C4-2B (cell line): Measurements from ENCODE around the gene C3.

Experiments
- CTCF ChIP-seq: fragments of 450-650 bp; conservative IDR thresholded peaks from 2 replicates; pipeline ENCODE4 v1.5.1; 2017; ENCODE audit warnings: mild to moderate bottlenecking
- ZFX ChIP-seq: fragments of 450-650 bp; IDR thresholded peaks from 2 replicates; pipeline ENCODE4 v1.6.1; 2017

- TF ChIP-seq CTCF (no peak), ZFX (no peak)
Observed at GRCh38 chr19:6697291-6697690, 23.2 kb downstream of the C3 start.
